ENCODE measurements around the gene ACAD9. TPM values are rescaled to one million over a fixed set of nuclear protein-coding genes. Genes with fewer than 3 reads are reported as not detected.
"Not testable (repeated sequence)": the region's sequence is repeated elsewhere in the genome, so short reads cannot be mapped to it uniquely, and the experiment has no call there.

The ACAD9 gene
- total and polyA plus RNA-seq, 7 experiments from 2014 or later = 17.1 to 74.0 (median 57.5) TPM

- DNase-seq; CTCF ChIA-PET; H3K4me1 ChIP-seq (ENCODE audit: control insufficient read depth in 2 of 2, insufficient read depth in 2 of 2, low read length in 2 of 2); H3K27ac ChIP-seq (ENCODE audit: low read depth, low read length); H3K4me3 ChIP-seq (ENCODE audit: low read length); H3K27me3 ChIP-seq (ENCODE audit: control insufficient read depth in 2 of 2, insufficient read depth in 2 of 2, low read length in 2 of 2); H3K4me3 Mint-ChIP-seq; H3K27me3 Mint-ChIP-seq; intact Hi-C loops (cut with micrococcal nuclease); H3K4me1 Mint-ChIP-seq; H3K36me3 ChIP-seq (ENCODE audit: control insufficient read depth in 2 of 3, insufficient read depth in 3 of 3, low read length in 3 of 3); ATAC-seq: not testable (repeated sequence)
- peaks cover 0 to 14% (median 12%) of the 10 kb centered on the region in 3 experiments for H3K9me3 ChIP-seq (ENCODE audit: control insufficient read depth in 2 of 3, low read length in 3 of 3)
- POLR2A ChIA-PET = interaction anchor here (0.7 kb wide), 1 partner anchor 210 kb away, joined by 3 read pairs; no protein-coding TSS in a partner anchor
- H3K9me3 Mint-ChIP-seq = peaks cover 0 to 18% (median 9%) of the 10 kb centered on the region in 11 donors
- peaks cover 4 to 14% (median 6%) of the 10 kb centered on the region in 5 donors for H3K36me3 Mint-ChIP-seq
- H3K27ac Mint-ChIP-seq = peak overlapping the region in 2 of 9 donors; percentile 20 to 59
Measured at GRCh38 chr3:128864849-128865804, 14.3 kb upstream of the ACAD9 start.

- ChIA-PET CTCF (no interaction called here), POLR2A (interaction anchor here (0.7 to 1.0 kb wide), 2 partner anchors 11 to 59 kb away, joined by 3 to 4 read pairs; no protein-coding TSS in a partner anchor)
- peaks cover 0 to 2% (median 0%) of the 10 kb centered on the region in 11 donors for H3K9me3 Mint-ChIP-seq
- Histone ChIP-seq H3K4me1 (ENCODE audit: control insufficient read depth in 2 of 2, insufficient read depth in 2 of 2, low read length in 2 of 2) (no peaks in the 10 kb centered on the region), H3K27ac (ENCODE audit: low read depth, low read length) (no peak overlapping the region), H3K9me3 (ENCODE audit: control insufficient read depth in 2 of 3, low read length in 3 of 3) (no peaks in the 10 kb centered on the region), H3K36me3 (ENCODE audit: control insufficient read depth in 2 of 3, insufficient read depth in 3 of 3, low read length in 3 of 3) (no peaks in the 10 kb centered on the region), H3K4me3 (ENCODE audit: low read length) (no peak overlapping the region), H3K27me3 (ENCODE audit: control insufficient read depth in 2 of 2, insufficient read depth in 2 of 2, low read length in 2 of 2) (no peaks in the 10 kb centered on the region)
- DNase-seq (no peak), ATAC-seq (no peak)
- no peak overlapping the region for H3K4me3 Mint-ChIP-seq
- peaks cover 0 to 6% (median 0%) of the 10 kb centered on the region in 7 donors for H3K4me1 Mint-ChIP-seq
- no peaks in the 10 kb centered on the region for H3K36me3 Mint-ChIP-seq
- no peaks in the 10 kb centered on the region for H3K27me3 Mint-ChIP-seq
- intact Hi-C loops (cut with micrococcal nuclease) = no loop called here
- no peak overlapping the region for H3K27ac Mint-ChIP-seq
Measured at GRCh38 chr3:128867200-128868125, 12.0 kb upstream of the ACAD9 start.

- no peak for ATAC-seq
- Mint-ChIP-seq H3K4me3 (no peak overlapping the region), H3K27me3 (peaks cover 0 to 4% (median 0%) of the 10 kb centered on the region in 5 donors), H3K4me1 (peaks cover 1 to 9% (median 4%) of the 10 kb centered on the region in 7 donors), H3K9me3 (peaks cover 0 to 2% (median 0%) of the 10 kb centered on the region in 11 donors), H3K27ac (no peak overlapping the region), H3K36me3 (no peaks in the 10 kb centered on the region)
- H3K4me1 ChIP-seq (ENCODE audit: control insufficient read depth in 2 of 2, insufficient read depth in 2 of 2, low read length in 2 of 2) = peaks cover 0 to 3% of the 10 kb centered on the region in 2 donors
- H3K27ac ChIP-seq (ENCODE audit: low read depth, low read length) = no peak overlapping the region
- ChIA-PET POLR2A (interaction anchor here (0.6 kb wide), 1 partner anchor 23 kb away, joined by 4 read pairs; no protein-coding TSS in a partner anchor), CTCF (interaction anchor here (0.6 to 0.8 kb wide), 2 partner anchors 53 to 179 kb away, joined by 3 read pairs; no protein-coding TSS in a partner anchor)
- no peak overlapping the region for H3K4me3 ChIP-seq (ENCODE audit: low read length)
- intact Hi-C loops (cut with micrococcal nuclease) = no loop called here
- H3K36me3 ChIP-seq (ENCODE audit: control insufficient read depth in 2 of 3, insufficient read depth in 3 of 3, low read length in 3 of 3) = no peaks in the 10 kb centered on the region
- H3K9me3 ChIP-seq (ENCODE audit: control insufficient read depth in 2 of 3, low read length in 3 of 3) = no peaks in the 10 kb centered on the region
- DNase-seq = no peak
- H3K27me3 ChIP-seq (ENCODE audit: control insufficient read depth in 2 of 2, insufficient read depth in 2 of 2, low read length in 2 of 2) = no peaks in the 10 kb centered on the region
Measured at GRCh38 chr3:128870347-128870746, 9.1 kb upstream of the ACAD9 start.

GRCh38 chr3:128872282-128872681 is 7.1 kb upstream of the ACAD9 start:
- Histone ChIP-seq H3K36me3 (ENCODE audit: control insufficient read depth in 2 of 3, insufficient read depth in 3 of 3, low read length in 3 of 3) (no peaks in the 10 kb centered on the region), H3K4me1 (ENCODE audit: control insufficient read depth in 2 of 2, insufficient read depth in 2 of 2, low read length in 2 of 2) (peaks cover 0 to 13% of the 10 kb centered on the region in 2 donors), H3K4me3 (ENCODE audit: low read length) (no peak overlapping the region), H3K27me3 (ENCODE audit: control insufficient read depth in 2 of 2, insufficient read depth in 2 of 2, low read length in 2 of 2) (no peaks in the 10 kb centered on the region), H3K9me3 (ENCODE audit: control insufficient read depth in 2 of 3, low read length in 3 of 3) (no peaks in the 10 kb centered on the region), H3K27ac (ENCODE audit: low read depth, low read length) (no peak overlapping the region)
- H3K27ac Mint-ChIP-seq = no peak overlapping the region
- ATAC-seq = no peak
- no peaks in the 10 kb centered on the region for H3K9me3 Mint-ChIP-seq
- ChIA-PET CTCF (interaction anchor here (0.6 kb wide), 1 partner anchor 511 kb away, joined by 3 read pairs; no protein-coding TSS in a partner anchor), POLR2A (no interaction called here)
- intact Hi-C loops (cut with micrococcal nuclease) = no loop called here
- peaks cover 8 to 20% (median 12%) of the 10 kb centered on the region in 7 donors for H3K4me1 Mint-ChIP-seq
- DNase-seq = no peak
- H3K4me3 Mint-ChIP-seq = no peak overlapping the region
- peaks cover 0 to 4% (median 0%) of the 10 kb centered on the region in 5 donors for H3K27me3 Mint-ChIP-seq
- no peaks in the 10 kb centered on the region for H3K36me3 Mint-ChIP-seq

GRCh38 chr3:128872744-128873143 is 6.7 kb upstream of the ACAD9 start:
- no peak overlapping the region for H3K27ac ChIP-seq (ENCODE audit: low read depth, low read length)
- no peak overlapping the region for H3K4me3 ChIP-seq (ENCODE audit: low read length)
- Mint-ChIP-seq H3K4me3 (no peak overlapping the region), H3K9me3 (no peaks in the 10 kb centered on the region), H3K27me3 (peaks cover 0 to 4% (median 0%) of the 10 kb centered on the region in 5 donors), H3K4me1 (peaks cover 11 to 24% (median 16%) of the 10 kb centered on the region in 7 donors), H3K36me3 (no peaks in the 10 kb centered on the region), H3K27ac (no peak overlapping the region)
- H3K27me3 ChIP-seq (ENCODE audit: control insufficient read depth in 2 of 2, insufficient read depth in 2 of 2, low read length in 2 of 2) = no peaks in the 10 kb centered on the region
- ChIA-PET POLR2A (no interaction called here), CTCF (interaction anchor here (0.5 to 0.6 kb wide), 2 partner anchors 48 to 412 kb away, joined by 3 to 5 read pairs; no protein-coding TSS in a partner anchor)
- intact Hi-C loops (cut with micrococcal nuclease) = no loop called here
- H3K36me3 ChIP-seq (ENCODE audit: control insufficient read depth in 2 of 3, insufficient read depth in 3 of 3, low read length in 3 of 3) = no peaks in the 10 kb centered on the region
- H3K9me3 ChIP-seq (ENCODE audit: control insufficient read depth in 2 of 3, low read length in 3 of 3) = no peaks in the 10 kb centered on the region
- no peak for ATAC-seq
- no peak for DNase-seq
- peaks cover 0 to 18% of the 10 kb centered on the region in 2 donors for H3K4me1 ChIP-seq (ENCODE audit: control insufficient read depth in 2 of 2, insufficient read depth in 2 of 2, low read length in 2 of 2)
